Tibial nerve (tissue), 4 donors: ENCODE results near the gene TNFRSF19.

Source experiments
- EP300 ChIP-seq, 2 donors: sonication (generic); formaldehyde crosslinking; IDR thresholded peaks; one replicate each; pipeline ENCODE4 v1.6.1; 2017; ENCODE audit warnings: antibody characterized with exemption in 2 of 2, mild to moderate bottlenecking in 1 of 2
- POLR2A ChIP-seq, 2 donors: fragments of 450-650 bp; IDR thresholded peaks; one replicate each; pipeline ENCODE4 v1.6.1; 2017; ENCODE audit warnings: antibody characterized with exemption in 2 of 2, mild to moderate bottlenecking in 2 of 2, moderate library complexity in 2 of 2
- TF ChIP-seq, protein P1 (sequence below), 5 experiments: fragments of 200-600 bp in 3 of 5; fragments of 450-650 bp in 2 of 5; sonication (generic) in 3 of 5; IDR thresholded peaks; one replicate each; pipeline ENCODE4 v1.5.1; 2016 to 2019; ENCODE audit warnings: antibody characterized with exemption in 5 of 5, mild to moderate bottlenecking in 3 of 5, moderate library complexity in 2 of 5

DNA sequence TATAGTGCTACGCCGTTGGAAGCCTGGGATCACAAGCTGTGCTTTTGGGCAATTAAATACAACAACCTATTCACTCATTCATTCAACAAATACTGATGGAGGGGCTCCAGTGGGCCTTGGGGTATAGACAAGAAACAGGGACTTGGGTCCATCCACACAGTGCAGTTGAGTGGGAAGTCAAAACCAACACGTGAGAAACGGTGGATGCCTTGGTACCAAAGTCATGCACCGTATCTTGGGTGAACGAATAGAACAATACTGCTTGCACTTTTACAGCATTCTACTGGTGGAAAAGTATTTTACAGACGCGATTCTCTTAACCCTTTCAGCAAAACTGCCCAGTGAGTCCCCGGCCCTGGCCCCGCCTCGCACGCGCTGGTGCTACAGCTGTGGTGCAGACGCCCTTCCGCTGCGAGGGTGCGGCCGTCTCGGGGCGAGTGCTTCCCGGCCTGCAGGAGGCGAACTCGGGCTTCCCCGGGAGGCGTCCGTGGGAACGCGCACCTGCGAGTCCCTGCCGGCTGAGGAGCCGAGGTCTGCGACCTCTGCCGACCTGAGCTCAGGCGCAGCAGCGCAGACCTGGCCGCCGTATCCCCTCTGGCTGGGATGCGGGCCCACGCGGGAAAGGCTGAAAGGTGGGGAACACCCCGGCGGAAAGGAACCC, 8.3 kb downstream of the TNFRSF19 start:
- TF ChIP-seq EP300 (IDR thresholded peaks at IDR 0.05) (no peak), POLR2A (IDR thresholded peaks at IDR 0.05) (no peak)
- TF ChIP-seq, protein P1, sequence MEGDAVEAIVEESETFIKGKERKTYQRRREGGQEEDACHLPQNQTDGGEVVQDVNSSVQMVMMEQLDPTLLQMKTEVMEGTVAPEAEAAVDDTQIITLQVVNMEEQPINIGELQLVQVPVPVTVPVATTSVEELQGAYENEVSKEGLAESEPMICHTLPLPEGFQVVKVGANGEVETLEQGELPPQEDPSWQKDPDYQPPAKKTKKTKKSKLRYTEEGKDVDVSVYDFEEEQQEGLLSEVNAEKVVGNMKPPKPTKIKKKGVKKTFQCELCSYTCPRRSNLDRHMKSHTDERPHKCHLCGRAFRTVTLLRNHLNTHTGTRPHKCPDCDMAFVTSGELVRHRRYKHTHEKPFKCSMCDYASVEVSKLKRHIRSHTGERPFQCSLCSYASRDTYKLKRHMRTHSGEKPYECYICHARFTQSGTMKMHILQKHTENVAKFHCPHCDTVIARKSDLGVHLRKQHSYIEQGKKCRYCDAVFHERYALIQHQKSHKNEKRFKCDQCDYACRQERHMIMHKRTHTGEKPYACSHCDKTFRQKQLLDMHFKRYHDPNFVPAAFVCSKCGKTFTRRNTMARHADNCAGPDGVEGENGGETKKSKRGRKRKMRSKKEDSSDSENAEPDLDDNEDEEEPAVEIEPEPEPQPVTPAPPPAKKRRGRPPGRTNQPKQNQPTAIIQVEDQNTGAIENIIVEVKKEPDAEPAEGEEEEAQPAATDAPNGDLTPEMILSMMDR (IDR thresholded peaks at IDR 0.05) = peak; percentile 47 to 88 (median 75)
